ENCODE results near the gene PGPEP1.
"Not testable (repeated sequence)": the region's sequence is repeated elsewhere in the genome, so short reads cannot be mapped to it uniquely, and the experiment has no call there.

Gene PGPEP1

DNA sequence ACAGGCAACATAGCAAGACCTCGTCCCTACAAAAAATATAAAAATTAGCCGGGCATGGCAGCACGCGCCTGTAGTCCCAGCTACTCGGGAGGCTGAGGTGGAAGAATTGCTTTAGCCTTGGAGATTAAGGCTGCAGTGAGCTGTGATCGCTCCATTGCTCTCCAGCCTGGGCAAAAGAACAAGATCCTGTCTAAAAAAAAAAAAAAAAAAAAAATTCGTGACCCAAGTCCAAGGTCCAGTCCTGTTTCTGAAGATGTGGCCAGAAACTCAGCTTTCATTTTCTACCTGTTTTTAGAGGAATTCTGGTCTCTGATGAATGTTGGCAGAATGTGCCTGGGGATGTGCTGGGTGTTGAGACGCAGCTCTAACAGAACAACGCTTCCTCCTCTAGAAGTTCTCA is 1.9 kb upstream of the PGPEP1 start:
- no peak for DNase-seq

DNA sequence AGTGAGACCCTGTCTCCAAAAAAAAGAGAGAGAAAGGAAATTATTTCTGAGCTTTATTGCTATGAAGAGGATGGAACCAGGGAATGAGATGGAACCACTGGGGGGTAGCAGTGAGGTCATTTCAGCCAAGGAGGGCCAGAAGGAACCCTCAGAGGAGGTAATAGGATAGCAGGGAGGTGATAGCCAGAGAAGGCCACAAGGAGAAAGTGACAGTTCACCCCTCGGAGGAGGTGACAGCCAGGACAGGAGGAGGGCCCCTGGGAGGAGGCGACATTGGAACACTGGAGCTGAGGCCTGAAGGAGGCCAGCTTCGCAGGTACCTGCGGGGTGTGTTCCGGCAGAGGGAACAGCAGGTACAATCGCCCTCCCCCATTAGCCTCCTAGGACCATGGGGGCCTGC is 675 bp upstream of the PGPEP1 start:
- no peak for DNase-seq

DNA sequence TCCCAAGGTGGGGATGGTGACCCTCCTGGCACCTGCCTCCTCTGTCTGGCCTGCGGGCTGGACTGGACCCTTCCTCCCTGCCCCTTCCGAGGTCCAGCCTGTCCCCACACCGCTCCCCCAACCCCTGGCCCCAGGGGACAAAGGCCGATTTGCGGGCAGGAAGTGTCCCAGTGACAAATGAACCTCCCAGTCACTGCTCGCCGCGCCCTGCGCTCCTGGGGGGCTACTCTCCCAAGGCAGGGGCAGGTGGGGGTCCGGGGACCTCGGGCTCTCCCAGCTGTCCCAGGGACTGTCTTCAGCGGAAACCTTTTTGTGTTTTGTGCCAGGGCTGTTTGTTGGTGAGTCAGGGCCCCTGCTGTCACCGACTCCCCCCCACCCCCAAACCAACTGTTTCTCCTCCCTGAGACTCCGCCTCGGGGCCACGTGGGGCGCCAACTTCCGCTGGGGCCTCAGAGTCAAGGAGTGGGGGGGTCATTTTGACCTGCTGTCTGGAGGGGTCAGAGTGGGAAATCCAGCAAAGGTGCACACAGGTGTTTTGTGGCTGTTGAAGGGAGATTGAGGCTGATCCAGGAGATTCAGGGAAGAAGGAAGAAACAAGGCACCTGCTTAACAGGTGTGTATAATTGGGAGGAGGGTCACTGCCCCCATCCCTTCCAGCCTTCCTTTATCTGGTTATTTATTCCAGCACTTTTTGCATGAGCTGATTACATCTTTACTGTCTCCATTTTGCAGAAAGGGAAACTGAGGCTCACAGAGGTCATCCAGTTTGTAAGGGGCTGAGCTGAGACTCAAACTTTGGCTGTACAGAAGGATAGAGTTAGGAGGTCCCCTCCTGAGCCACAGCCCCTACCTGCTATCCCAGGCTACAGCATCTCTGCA is 831 bp downstream of the PGPEP1 start:
- peak; percentile 76 for DNase-seq

DNA sequence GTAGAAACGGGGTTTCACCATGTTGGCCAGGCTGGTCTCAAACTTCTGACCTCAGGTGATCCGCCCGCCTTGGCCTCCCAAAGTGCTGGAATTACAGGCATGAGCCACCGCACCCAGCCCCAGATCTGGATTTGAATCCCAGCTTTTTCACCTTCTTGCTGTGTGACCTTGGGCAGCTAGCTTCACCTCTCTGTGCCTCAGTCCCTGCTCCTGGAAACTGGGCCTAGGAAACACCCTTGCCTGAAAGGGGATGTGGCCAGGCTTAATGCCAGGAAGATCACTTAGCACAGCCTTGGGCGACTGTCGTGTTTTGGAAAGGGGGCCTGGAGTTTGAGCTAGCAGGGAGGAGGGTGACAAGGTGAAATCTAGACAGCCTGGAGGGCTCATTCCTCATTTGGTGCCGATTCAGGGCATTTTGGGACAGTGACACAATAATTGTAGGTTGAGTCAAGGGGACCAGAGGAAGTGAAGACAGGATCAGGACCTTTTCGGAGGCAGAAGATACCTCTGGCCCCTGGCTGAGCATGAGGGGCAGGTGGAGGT is 1.8 kb downstream of the PGPEP1 start:
- no peak for DNase-seq

DNA sequence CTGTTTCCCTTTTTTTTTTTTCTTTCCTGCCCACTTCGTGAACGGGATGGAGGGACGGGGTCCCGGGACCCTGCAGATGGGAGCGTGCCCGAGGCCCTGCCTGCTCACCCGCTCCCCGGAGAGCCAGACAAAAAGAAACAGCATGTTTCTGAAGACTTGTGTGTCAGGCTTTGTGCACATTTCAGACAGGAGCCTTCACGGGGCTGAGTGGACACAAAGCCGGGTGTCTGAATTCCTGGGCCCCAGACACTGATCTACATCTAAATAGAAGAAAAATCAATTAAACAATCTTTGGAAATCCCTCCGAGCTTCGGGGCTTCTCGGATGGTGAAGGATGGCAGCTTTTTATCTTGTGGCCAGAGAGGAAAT is 4.2 kb downstream of the PGPEP1 start:
- DNase-seq: no peak

DNA sequence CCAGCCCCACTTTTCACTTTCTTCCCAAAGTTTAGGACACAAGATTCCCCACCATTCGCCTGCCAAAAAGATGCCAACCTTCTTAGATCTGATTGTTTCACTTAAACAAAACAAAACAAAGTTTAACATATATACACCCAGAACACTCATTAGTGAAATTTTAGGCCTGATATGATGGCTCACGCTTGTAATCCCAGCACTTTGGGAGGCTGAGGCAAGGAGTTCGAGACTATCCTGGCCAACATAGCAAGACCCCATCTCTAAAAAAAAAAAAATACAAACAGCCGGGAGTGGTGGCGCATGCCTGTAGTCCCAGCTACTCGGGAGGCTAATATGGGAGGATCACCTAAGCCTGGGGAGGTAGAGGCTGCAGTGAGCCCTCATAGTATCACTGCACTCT is 4.9 kb downstream of the PGPEP1 start:
- DNase-seq: no peak

DNA sequence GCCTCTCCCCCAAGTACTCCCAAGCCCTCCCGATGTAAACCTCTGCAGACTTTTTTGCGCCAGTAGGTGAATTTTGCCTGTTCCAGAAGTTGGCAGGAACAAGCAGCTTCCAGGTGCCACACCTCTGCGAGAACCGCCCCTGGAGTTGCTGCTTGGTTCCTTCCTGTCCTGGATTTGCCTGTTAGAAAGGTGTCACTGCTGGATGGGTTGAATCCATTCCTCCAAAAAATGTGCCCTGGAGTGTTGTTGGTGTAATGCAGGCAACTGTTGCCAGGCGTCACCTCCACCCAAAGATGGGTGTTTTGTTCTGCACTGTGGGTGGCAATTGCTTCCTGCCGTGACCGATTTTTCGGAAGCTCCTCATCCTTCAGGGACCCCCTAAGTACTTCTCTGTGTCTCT is 5.7 kb downstream of the PGPEP1 start:
- DNase-seq: no peak

DNA sequence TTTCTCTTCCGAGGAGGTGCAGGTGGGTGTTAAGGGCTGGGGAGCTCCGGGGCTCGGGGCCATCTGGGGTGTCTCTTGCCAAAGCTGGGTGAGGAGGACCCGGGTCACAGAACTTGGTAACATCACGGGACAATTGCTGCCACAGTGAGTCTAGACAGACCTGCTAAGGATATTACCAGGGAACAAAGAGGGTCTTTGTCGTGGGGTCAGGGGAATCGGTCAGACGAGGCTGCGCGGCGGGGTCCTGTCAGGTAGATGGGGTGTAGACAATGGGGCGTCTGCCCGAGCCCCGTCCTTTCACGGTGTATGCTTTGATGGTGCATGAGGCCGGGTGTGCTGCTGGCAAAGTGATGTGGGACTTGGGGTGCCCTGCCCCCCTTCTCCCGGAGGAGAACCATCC is 7.8 kb downstream of the PGPEP1 start:
- DNase-seq: no peak

DNA sequence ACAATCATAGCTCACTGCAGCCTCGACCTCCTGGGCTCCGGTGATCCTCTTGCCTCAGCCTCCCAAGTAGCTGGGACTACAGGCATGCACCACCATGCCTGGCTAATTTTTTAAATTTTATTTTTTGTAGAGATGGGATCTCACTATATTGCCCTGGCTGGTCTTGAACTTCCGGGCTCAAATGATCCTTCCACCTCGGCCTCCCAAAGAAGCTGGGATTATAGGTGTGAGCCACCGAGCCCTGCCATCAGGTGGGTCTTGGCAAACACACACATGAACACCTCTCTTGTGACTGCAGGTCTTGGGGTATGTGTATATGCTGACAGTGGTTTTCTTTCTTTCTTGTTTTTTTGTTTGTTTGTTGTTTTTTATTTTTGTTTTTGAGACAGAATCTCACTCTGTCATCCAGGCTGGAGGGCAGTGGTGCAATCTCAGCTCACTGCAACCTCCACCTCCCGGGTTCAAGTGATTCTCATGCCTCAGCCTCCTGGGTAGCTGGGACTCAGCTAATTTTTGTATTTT is 8.5 kb downstream of the PGPEP1 start:
- DNase-seq: not testable (repeated sequence)

DNA sequence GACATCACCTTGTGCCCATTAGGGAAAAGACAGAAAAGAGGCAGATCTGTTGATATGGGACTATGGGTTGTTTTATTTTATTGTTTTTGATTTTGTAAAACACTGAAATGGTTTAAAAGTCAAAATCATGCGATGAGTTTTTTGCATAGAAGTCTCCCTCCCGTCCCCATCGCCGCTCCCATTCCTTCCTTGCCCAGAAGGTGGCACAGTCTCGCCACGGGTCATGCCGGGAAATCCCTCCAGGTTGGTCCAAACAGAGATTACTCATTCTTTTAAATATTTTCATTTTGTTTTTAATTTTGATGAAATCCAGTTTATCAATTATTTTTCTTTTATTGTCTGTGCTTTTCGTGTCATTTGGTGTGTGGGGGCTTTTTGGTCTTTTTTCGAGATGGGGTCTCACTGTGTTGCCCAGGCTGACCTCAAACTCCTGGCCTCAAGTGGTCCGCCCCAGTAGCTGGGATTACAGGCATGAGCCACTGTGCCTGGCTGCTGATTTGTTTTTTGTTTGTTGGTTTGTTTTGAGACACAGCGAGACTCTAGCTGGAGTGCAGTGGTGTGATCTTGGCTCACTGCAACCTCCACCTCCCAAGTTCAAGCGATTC is 9.2 kb downstream of the PGPEP1 start:
- DNase-seq: no peak

DNA sequence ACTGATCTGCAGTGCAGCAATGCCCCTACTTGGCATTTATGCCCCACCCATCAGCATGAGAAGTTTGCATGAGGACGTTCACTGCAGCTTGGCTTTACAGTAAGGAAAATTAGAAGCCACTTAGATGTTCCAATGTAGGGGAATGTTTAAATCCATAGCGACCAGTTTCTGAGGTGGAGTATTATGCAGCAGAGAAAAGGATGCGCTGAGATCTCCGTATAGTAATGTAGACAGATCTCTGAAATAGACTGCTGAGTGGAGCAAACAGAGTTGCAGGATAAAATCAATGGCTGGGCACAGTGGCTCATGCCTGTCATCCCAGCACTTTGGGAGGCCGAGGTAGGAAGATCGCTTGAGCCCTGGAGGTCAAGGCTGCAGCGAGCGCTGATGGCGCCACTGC is 10.1 kb downstream of the PGPEP1 start:
- DNase-seq: no peak

DNA sequence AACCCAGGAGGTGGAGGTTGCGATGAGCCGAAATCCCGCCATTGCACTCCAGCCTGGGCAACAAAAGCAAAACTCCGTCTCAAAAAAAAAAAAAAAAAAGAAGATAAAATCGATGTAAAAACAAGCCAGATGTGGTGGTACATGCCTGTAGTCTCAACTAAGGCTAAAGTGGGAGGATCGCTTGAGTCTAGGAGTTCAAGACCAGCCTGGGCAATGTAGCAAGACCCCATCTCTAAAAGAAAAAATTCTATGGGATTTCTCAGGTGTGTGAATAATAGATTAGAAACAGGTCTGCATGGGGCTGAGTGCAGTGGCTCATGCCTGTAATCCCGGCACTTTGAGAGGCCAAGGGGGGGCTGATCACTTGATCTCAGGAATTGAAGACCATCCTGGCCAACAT is 11.1 kb downstream of the PGPEP1 start:
- DNase-seq: no peak

DNA sequence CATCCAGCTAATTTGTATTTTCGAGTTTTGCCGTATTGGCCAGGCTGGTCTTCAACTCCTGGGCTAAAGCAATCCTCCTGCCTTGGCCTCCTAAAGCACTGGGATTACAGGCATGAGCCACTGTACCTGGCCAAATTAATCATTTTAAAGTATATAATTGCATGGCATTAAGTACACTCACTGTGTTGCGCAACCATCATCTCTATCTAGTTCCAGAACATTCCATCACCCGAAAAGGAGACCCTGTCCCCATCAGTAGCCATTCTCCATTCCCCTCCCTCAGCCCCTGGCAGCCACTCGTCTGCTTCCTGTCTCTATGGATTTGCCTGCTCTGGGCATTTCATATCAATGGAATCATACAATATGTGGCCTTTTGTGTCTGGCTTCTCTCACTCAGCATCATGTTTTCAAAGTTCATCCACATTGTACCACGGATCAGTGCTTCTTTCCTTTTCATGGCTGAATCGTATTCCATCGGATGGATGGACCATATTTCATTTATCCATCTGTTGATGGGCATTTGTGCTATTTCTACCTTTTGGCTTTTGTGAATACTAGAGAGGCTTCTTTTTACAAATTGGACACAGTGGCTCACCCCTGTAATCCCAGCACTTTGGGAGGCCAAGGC is 13.1 kb downstream of the PGPEP1 start:
- DNase-seq: no peak

DNA sequence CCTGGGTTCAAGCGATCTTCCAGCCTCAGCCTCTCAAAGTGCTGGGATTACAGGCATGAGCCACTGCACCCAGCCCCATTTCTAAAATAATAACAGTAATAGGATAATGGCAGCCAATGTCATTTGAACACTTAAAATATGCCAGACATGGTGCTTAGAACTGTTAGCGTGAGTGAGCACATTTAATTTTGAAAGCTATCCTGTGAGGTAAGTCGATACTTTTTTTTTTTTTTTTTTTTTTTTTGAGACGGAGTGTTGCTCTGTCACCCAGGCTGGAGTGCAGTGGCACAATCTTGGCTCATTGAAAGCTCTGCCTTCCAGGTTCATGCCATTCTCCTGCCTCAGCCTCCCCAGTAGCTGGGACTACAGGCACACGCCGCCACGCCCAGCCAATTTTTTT is 14.3 kb downstream of the PGPEP1 start:
- DNase-seq: not testable (repeated sequence)

DNA sequence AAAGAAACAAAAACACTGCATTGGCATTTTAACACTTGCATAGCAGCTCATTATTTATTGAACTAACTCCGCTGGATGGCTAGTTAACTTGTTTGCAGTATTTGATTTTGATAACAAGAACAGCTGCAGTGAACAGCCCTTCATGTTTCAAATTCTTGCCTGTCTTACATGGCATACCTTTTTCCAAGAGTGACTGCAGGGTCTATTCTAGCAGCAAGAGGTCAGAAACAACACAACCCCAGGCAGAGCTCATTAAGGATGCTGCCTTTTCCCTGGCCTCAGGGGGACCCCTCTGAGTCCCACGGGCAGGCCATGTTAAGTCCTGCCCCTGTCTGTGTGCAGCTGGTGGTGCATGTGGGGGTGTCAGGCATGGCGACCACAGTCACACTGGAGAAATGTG is 16.6 kb downstream of the PGPEP1 start:
- no peak for DNase-seq

DNA sequence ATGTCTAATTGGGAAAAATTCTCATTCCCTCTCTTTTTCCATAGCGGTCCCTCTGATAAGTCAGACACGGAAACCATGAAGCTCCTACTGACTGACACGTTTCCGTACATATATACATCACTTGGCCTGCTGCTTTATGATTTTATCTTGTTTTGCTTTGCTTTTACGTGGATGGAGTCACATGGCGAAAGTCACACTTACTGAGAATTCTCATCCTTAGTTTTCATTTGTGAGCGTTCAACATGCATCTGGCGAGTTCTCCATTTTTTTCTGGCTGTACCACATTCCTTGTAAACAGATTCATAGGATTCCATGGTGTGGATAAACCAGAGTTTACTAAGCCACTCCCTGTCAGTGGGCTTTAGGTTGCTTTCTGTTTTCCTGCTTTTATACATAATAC is 21.2 kb downstream of the PGPEP1 start:
- no peak for DNase-seq

DNA sequence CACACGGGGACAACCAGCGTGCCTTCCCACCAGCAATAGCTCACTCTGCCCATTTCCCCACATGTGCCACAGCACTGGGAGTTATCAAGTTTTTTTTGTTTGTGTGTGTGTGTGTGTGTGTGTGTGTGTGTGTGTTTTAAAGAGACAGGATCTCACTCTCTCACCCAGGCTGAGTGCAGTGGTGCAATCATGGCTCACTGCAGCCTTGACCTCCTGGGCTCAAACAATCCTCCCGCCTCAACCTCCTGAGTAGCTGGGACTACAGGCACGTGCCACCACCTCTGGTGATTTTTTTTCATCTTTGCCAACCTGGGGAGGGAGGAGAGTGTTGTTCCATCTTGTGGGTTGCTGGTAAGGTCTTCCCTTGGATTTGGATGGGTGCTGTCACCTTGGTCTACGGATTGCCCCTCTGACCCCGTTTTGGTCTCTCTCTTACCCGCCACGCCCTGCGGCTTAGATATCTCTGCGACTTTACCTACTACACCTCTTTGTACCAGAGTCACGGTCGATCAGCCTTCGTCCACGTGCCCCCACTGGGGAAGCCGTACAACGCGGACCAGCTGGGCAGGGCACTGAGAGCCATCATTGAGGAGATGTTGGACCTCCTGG is 22.6 kb downstream of the PGPEP1 start:
- DNase-seq: no peak

DNA sequence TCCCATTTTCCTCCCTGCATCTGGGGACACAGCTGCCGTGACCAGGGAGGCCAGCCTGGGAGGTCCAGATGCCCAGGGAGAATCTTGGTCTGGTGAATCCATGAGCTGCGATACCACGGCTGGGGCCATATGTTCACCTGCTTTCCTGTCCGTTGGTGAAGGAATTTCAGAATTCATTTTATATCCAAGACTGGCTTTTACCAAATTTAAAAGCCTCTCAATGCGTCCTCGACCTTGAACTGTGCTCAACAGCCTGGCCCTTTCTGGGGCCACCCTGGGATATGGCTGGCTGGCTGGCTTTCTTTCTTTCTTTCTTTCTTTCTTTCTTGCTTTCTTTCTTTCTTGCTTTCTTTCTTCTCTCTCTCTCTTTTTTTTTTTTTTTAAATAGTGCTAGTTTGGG is 23.4 kb downstream of the PGPEP1 start:
- no peak for DNase-seq

DNA sequence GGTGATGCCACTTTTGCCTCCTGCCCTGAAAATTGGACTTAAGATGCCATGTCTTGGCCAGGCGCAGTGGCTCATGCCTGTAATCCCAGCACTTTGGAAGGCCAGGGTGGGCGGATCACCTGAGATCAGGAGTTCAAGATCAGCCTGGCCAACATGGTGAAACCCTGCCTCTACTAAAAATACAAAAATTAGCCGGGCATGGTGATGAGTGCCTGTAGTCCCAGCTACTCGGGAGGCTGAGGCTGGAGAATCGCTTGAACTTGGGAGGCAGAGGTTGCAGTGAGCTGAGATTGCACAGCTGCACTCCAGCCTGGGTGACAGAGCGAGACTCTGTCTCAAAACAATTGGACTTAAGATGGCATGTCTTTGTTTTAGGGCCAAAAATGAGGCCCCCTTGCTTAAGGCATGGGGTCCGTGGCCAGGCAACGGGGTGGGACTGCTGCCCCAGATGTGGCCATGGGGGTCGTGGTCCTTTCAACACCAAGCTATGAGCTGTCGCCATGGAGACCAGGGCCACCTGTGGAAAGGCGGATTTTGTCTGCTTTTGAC is 24.0 kb downstream of the PGPEP1 start:
- DNase-seq: not testable (repeated sequence)

DNA sequence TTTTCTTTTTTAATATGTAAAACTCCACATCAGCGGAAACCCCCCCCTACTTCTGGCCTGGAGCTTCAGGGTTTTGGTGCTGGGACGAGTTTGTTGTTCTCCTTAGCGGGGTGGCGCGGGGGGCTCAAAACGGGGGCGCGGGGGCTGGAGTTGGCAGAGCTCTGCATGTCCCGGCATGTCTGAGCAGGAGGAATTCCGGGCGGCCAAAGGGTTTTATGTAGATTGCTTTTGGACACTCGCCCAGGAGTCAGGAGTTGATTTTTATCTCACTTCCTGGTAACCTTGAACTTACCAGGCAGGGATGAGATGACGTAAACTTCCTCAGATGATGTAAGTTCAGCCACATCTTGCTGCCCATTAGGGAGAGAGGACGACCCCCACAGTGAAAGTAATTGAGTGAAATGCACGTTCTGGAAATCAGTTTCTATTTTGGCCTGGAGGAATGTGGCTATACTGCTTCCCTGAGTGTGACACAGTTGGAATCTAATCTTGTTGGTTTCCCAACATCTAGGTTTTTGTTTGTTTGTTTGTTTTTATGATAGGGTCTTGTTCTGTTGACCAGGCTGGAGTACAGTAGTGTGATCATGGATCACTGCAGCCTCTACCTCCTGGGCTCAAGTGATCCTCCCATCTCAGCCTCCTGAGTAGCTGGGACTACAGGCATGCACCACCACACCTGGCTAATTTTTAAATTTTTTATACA is 24.6 kb downstream of the PGPEP1 start:
- no peak for DNase-seq

DNA sequence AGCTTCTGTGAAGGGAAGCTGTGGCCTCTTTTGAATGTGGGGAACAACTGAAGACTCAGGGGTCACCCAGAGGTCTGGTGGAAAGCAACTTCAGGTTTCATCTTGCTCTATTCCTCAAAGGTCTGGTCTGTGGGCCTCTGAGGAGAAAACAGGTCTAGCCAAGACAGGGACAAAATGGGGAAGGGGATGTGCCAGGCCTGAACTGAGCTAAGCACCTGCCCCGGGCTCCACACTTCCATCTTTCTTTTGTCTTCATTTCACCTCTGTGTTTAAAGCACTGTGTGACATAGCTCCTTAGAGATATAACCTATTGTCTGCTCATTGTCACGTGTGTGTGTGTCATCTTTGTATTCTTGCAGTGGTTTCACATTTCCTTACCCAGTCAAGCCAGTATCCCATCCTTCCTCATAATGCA is 25.6 kb downstream of the PGPEP1 start:
- no peak for DNase-seq

DNA sequence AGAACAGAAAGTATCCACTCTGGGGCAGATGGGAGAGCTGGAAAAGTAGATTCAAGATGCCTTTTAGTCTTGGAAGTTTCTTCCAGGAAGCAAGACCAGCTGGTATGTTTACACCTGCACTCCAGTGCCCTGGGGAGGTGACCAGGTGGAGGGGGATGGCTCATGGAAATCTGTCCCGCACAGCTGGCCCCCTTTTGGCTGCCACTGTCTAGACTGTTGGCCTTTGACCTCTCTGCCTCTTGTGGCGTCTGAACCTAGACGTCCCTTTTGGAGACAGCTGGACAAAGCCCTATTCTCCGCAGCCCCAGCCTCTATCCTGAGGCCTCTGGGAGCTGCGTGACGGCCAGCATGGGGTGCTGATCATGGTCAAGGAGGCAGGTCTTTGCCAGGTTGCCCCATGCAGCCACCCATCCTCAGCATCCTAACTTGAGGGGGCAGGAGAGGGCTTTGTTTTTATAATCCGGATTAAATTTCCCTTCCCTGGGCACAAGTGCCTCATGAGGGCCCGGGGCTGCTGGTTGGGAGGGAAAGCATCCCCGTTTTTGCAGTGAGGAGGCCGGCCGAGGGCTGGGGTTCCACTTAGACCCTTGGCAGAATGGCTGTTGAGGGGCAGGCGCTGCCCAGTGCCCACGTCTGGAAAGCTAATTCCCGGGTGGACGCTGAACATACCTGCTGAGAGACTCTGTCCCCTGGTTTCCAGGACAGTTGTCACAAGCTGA is 28.3 kb downstream of the PGPEP1 start:
- DNase-seq: no peak

Measured in NK-92 treated with Interleukin-12 subunit alpha and Interleukin-12 subunit beta, amount 100 ng/mL, for 24 hours (cell line).